D721Med (cell line): ENCODE results near the gene CIP2A.

Experiments
- DNase-seq: peaks from one replicate; pipeline ENCODE4 v3.0.0; 2011; ENCODE audit warnings: low spot score; ENCODE audit not compliant: insufficient read length
- FAIRE-seq: peaks from 2 replicates; lab custom pipeline; 2011; peaks lifted over from hg19 to GRCh38; lab: Jason Lieb, UNC
- CTCF ChIP-seq: IDR thresholded peaks from 2 replicates; pipeline ENCODE4 v1.5.1; 2012; ENCODE audit warnings: mild to moderate bottlenecking, control low read depth; ENCODE audit not compliant: insufficient read depth; ENCODE audit errors: missing control alignments

The CIP2A gene

GRCh38 chr3:108516881-108517280, 72.4 kb downstream of the CIP2A start:
- no peak for FAIRE-seq
- no peak for DNase-seq
- no peak for TF ChIP-seq CTCF

GRCh38 chr3:108513961-108514360, 75.3 kb downstream of the CIP2A start:
- DNase-seq = no peak
- no peak for FAIRE-seq
- no peak for TF ChIP-seq CTCF

- no peak for TF ChIP-seq CTCF
- no peak for FAIRE-seq
Observed at GRCh38 chr3:108512671-108513070, 76.6 kb downstream of the CIP2A start.

GRCh38 chr3:108511490-108511889, 77.7 kb downstream of the CIP2A start:
- no peak for DNase-seq
- TF ChIP-seq CTCF = no peak
- FAIRE-seq = no peak

More at GRCh38 chr3:108512671-108513070, 76.6 kb downstream of the CIP2A start:
- DNase-seq = no peak

- TF ChIP-seq CTCF = no peak
- DNase-seq (no peak), FAIRE-seq (no peak)
Observed at GRCh38 chr3:108511055-108511454, 78.2 kb downstream of the CIP2A start.

GRCh38 chr3:108510496-108510895, 78.7 kb downstream of the CIP2A start, which contains the start of gene MYH15:
TSS of gene MYH15 (minus strand) at chr3:108510596. CDS start at chr3:108510530, 66 bp downstream.
- no peak for FAIRE-seq
- no peak for DNase-seq
- TF ChIP-seq CTCF = no peak

- FAIRE-seq = no peak
- no peak for TF ChIP-seq CTCF
- no peak for DNase-seq
Observed at GRCh38 chr3:108509871-108510270, 79.4 kb downstream of the CIP2A start.
